22Rv1 (cell line): ENCODE results near the gene TOR1AIP2.

Experiments
- H3K27ac ChIP-seq: fragments of 450-650 bp; 2 replicates; pipeline ENCODE4 v1.5.1; 2017
- CTCF ChIP-seq: fragments of 450-650 bp; IDR thresholded peaks from 2 replicates; pipeline ENCODE4 v1.5.1; 2017; ENCODE audit warnings: mild to moderate bottlenecking
- ZFX ChIP-seq: fragments of 450-650 bp; IDR thresholded peaks from 2 replicates; pipeline ENCODE4 v1.6.1; 2017; ENCODE audit warnings: antibody characterized with exemption, borderline replicate concordance

Gene TOR1AIP2

GRCh38 chr1:179921981-179922872 is 44.6 kb upstream of the TOR1AIP2 start:
- H3K27ac ChIP-seq: no peak overlapping the region
- no peak for TF ChIP-seq ZFX
- no peak for TF ChIP-seq CTCF

GRCh38 chr1:179921472-179921871 is 43.9 kb upstream of the TOR1AIP2 start:
- H3K27ac ChIP-seq: no peak overlapping the region
- TF ChIP-seq CTCF (no peak), ZFX (no peak)

GRCh38 chr1:179917601-179918429 is 40.2 kb upstream of the TOR1AIP2 start:
- no peak overlapping the region for H3K27ac ChIP-seq
- no peak for TF ChIP-seq CTCF
- no peak for TF ChIP-seq ZFX

GRCh38 chr1:179911812-179912211 is 34.2 kb upstream of the TOR1AIP2 start:
- no peak for TF ChIP-seq ZFX
- TF ChIP-seq CTCF: no peak
- H3K27ac ChIP-seq: no peak overlapping the region

- no peak overlapping the region for H3K27ac ChIP-seq
- TF ChIP-seq CTCF (no peak), ZFX (no peak)
Measured at GRCh38 chr1:179910934-179911333, 33.3 kb upstream of the TOR1AIP2 start.

GRCh38 chr1:179889589-179889988 is 12.0 kb upstream of the TOR1AIP2 start:
- H3K27ac ChIP-seq: no peak overlapping the region
- TF ChIP-seq CTCF: no peak
- TF ChIP-seq ZFX: no peak

- no peak overlapping the region for H3K27ac ChIP-seq
Measured at GRCh38 chr1:179888071-179888470, 10.5 kb upstream of the TOR1AIP2 start.

More at GRCh38 chr1:179888071-179888470, 10.5 kb upstream of the TOR1AIP2 start:
- TF ChIP-seq ZFX (no peak), CTCF (no peak)
